Spleen (tissue), 7 donors: ENCODE measurements around the gene KCNK7.

ENCODE experiments used
- POLR2AphosphoS5 ChIP-seq, 3 donors: sonication (generic); formaldehyde crosslinking; IDR thresholded peaks; one replicate each; pipeline ENCODE4 v1.5.1; 2017; ENCODE audit warnings: antibody characterized with exemption in 3 of 3
- TF ChIP-seq, protein P1 (sequence below), 11 experiments: fragments of 200-600 bp in 7 of 11; fragments of 450-650 bp in 4 of 11; sonication (generic) in 4 of 11; IDR thresholded peaks in 8 of 11; conservative IDR thresholded peaks in 3 of 11; 1 replicate in 7 of 11; 2 replicates in 4 of 11; pipeline versions ENCODE4 v1.4.0 to v1.8.0; 2016 to 2021; ENCODE audit warnings: antibody characterized with exemption in 11 of 11, inconsistent platforms in 4 of 11, mild to moderate bottlenecking in 1 of 11
- donor health status: DM: no; HTN: no; CAD: no; lungs with moderate emphysema.
- donor health status: DM: no; HTN: no; CAD: no.
- donor health status: DM: no; HTN: no; CAD: no.

DNA sequence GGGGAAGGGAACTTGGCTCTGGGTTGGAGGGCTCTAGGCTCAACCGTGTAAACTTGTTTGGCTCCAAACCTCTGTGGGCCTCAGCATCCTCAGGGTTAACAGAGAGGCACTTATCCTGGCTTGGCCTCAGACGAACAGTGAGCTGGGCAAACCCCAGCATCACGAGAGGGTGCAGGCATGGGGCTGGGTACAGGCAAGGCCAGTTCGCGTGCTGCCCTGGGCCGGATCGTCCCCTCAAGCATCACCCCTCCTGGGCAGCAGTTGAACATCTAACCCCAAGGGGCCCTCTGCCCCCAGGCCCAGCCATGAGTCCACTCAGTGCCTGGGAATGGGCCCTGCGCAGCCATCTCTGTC lies 17.9 kb downstream of the KCNK7 start:
- no peak for TF ChIP-seq POLR2AphosphoS5 (IDR thresholded peaks at IDR 0.05)
- TF ChIP-seq, protein P1, sequence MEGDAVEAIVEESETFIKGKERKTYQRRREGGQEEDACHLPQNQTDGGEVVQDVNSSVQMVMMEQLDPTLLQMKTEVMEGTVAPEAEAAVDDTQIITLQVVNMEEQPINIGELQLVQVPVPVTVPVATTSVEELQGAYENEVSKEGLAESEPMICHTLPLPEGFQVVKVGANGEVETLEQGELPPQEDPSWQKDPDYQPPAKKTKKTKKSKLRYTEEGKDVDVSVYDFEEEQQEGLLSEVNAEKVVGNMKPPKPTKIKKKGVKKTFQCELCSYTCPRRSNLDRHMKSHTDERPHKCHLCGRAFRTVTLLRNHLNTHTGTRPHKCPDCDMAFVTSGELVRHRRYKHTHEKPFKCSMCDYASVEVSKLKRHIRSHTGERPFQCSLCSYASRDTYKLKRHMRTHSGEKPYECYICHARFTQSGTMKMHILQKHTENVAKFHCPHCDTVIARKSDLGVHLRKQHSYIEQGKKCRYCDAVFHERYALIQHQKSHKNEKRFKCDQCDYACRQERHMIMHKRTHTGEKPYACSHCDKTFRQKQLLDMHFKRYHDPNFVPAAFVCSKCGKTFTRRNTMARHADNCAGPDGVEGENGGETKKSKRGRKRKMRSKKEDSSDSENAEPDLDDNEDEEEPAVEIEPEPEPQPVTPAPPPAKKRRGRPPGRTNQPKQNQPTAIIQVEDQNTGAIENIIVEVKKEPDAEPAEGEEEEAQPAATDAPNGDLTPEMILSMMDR (IDR thresholded peaks at IDR 0.05 in 8 of 11, conservative IDR thresholded peaks at IDR 0.05 in 3 of 11) = no peak
